ENCODE measurements around the gene ZNF236. TPM values are rescaled to one million over a fixed set of nuclear protein-coding genes. Genes with fewer than 3 reads are reported as not detected.
A peak's percentile ranks its signal among the peaks of the same experiment; 100 is the strongest.

The ZNF236 gene
- total RNA-seq, 4 donors from 2014 or later = 10.1 to 15.8 (median 14.8) TPM

DNA sequence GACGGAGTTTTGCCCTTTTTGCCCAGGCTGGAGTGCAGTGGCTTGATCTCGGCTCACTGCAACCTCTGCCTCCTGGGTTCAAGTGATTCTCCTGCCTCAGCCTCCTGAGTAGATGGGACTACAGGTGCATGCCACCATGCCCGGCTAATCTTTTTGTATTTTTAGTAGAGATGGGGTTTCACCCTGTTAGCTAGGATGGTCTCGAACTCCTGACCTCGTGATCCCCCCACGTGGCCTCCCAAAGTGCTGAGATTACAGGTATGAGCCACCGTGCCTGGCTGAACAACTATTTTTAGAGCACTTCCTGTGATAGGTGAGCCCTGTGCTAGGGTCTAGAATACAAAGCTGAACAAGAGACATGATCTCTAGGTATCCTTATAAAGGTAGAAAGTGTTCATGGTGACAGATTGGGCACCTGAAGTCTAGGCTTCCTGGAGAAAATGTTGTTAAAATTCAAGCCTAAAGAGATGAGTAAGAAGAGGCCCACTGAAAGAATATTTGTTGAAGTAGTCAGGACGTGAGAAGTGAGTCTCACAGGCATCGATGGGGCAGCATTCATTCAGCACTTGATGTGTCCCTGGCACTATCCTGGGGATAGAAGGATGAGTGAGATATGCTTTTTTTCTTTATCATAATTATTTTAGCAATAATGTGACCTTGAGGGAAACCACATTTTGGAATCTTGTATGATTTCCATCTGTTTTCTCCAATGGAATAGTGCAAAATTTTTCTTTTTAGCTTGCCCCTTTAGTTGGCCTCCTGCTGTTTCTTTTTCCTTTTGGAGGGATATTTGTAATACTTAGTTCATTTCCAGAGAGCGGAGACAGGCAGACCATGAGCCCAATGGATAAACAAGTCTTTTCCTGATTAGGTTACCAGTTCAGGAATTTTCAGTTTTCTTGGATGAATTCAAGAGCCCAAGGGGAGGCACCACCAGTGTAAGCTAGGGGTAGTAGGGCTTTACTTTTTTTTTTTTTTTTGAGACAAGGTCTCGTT is 5.1 kb downstream of the ZNF236 start:
- H3K9me3 ChIP-seq = no peaks in the 10 kb centered on the region
- 71% methylated on average over 10 of the region's 11 CpGs for WGBS
- H3K27ac ChIP-seq (replicated peaks in 1 of 4) = peak overlapping the region; percentile 30 to 74 (median 59)
- no peaks in the 10 kb centered on the region for H3K27me3 ChIP-seq
- TF ChIP-seq EP300 (IDR thresholded peaks at IDR 0.05) (no peak), POLR2AphosphoS5 (IDR thresholded peaks at IDR 0.05) (no peak), POLR2A (IDR thresholded peaks at IDR 0.05; ENCODE audit: low read depth) (no peak), CTCF (IDR thresholded peaks at IDR 0.05) (no peak)
- no peak for DNase-seq (ENCODE audit: extremely low spot score)
- H3K4me1 ChIP-seq = peaks cover 0 to 61% (median 40%) of the 10 kb centered on the region in 4 donors
- H3K36me3 ChIP-seq = no peaks in the 10 kb centered on the region
- intact Hi-C loops (cut with DNase I) = no loop called here
- no peak overlapping the region for H3K4me3 ChIP-seq

DNA sequence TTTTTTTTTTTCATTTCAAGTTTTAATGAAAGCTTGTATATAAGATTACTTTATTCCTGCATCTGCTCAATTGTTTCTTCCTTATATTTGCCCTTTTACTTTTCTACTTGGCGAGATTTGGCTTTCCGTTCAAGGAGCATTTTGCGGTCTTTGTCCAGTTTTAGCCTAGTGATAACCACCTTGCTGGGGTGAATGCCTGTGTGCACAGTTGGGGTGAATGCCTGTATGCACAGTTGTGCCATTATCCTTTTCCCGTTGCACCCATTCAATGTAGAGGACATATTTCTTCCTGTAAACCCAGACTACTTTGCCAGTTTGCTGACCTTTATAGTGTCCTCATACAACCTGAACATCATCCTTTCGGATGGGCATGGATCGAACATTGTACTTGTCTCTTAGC is 12.0 kb downstream of the ZNF236 start:
- H3K4me1 ChIP-seq = peaks cover 0 to 46% (median 29%) of the 10 kb centered on the region in 4 donors
- DNase-seq (ENCODE audit: extremely low spot score) = no peak
- WGBS = 97% methylated on average over 6 of the region's 6 CpGs

DNA sequence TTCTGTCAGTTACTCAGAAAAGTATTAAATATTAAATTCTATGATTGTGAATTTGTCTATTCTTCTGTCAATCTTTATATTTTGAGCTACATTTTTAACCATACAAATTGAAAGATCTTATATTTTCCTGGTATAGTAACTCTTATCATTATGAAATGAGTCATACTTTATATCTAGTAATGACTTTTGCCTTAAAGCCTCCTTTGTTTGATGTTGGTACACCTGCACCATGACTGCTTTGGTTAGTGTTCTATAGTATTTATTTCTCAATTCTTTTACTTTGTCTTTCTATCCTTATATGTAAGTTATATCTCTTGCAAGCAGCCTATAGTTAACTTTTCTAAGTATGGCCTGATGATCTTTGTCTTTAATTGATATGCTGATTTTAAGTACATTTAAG is 13.0 kb downstream of the ZNF236 start:
- Histone ChIP-seq H3K36me3 (no peaks in the 10 kb centered on the region), H3K4me3 (no peak overlapping the region), H3K27me3 (no peaks in the 10 kb centered on the region), H3K4me1 (peaks cover 0 to 43% (median 32%) of the 10 kb centered on the region in 4 donors), H3K9me3 (no peaks in the 10 kb centered on the region), H3K27ac (replicated peaks in 1 of 4) (no peak overlapping the region)
- intact Hi-C loops (cut with DNase I) = no loop called here
- no peak for DNase-seq (ENCODE audit: extremely low spot score)
- TF ChIP-seq CTCF (IDR thresholded peaks at IDR 0.05) (no peak), EP300 (IDR thresholded peaks at IDR 0.05) (no peak), POLR2AphosphoS5 (IDR thresholded peaks at IDR 0.05) (no peak), POLR2A (IDR thresholded peaks at IDR 0.05; ENCODE audit: low read depth) (no peak)

More for the DNA sequence above, 12.0 kb downstream of the ZNF236 start:
- Histone ChIP-seq H3K36me3 (no peaks in the 10 kb centered on the region), H3K9me3 (no peaks in the 10 kb centered on the region), H3K4me3 (no peak overlapping the region), H3K27ac (replicated peaks in 1 of 4) (no peak overlapping the region), H3K27me3 (no peaks in the 10 kb centered on the region)
- intact Hi-C loops (cut with DNase I) = no loop called here
- TF ChIP-seq EP300 (IDR thresholded peaks at IDR 0.05) (no peak), POLR2A (IDR thresholded peaks at IDR 0.05; ENCODE audit: low read depth) (no peak), POLR2AphosphoS5 (IDR thresholded peaks at IDR 0.05) (no peak), CTCF (IDR thresholded peaks at IDR 0.05) (no peak)

GRCh38 chr18:76837071-76837470 is 14.7 kb downstream of the ZNF236 start:
- Histone ChIP-seq H3K4me1 (peaks cover 0 to 38% (median 32%) of the 10 kb centered on the region in 4 donors), H3K36me3 (no peaks in the 10 kb centered on the region), H3K9me3 (no peaks in the 10 kb centered on the region), H3K27me3 (no peaks in the 10 kb centered on the region), H3K27ac (replicated peaks in 1 of 4) (no peak overlapping the region), H3K4me3 (no peak overlapping the region)
- intact Hi-C loops (cut with DNase I) = no loop called here
- no peak for DNase-seq (ENCODE audit: extremely low spot score)
- TF ChIP-seq CTCF (IDR thresholded peaks at IDR 0.05) = no peak
- TF ChIP-seq POLR2AphosphoS5 (IDR thresholded peaks at IDR 0.05) = no peak
- TF ChIP-seq EP300 (IDR thresholded peaks at IDR 0.05) = no peak
- TF ChIP-seq POLR2A (IDR thresholded peaks at IDR 0.05; ENCODE audit: low read depth) = no peak
- WGBS = 70% methylated on average over 6 of the region's 6 CpGs
